HCT116 (cell line): ENCODE results near the gene ADGRV1. TPM values are rescaled to one million over a fixed set of nuclear protein-coding genes. Genes with fewer than 3 reads are reported as not detected.
A peak's percentile ranks its signal among the peaks of the same experiment; 100 is the strongest.

Source experiments
- ATAC-seq: fragments of 200-7000 bp; cut with Tn5 transposase; 2 replicates; pipeline ENCODE4 v1.9.1; 2020; ENCODE audit warnings: mild to moderate bottlenecking, moderate library complexity
- BruUV-seq: library from RNA; stranded (reverse); fragments of 400-500 nt; replicated peaks from 2 replicates; lab custom pipeline; 2021; lab: Mats Ljungman, UMichigan
- CTCF ChIA-PET: fragments of 300-600 bp; sonication (Branson Sonifier 250); formaldehyde crosslinking; loops from one replicate; lab custom pipeline; 2021; ENCODE audit warnings: antibody characterized with exemption; lab: Charles Lee
- POLR2A ChIA-PET: fragments of 300-600, 350-600 bp; sonication (Branson Sonifier 250); formaldehyde crosslinking; loops from one replicate; lab custom pipeline; 2021; ENCODE audit warnings: antibody characterized with exemption; lab: Charles Lee
- RAD21 ChIA-PET, 2 experiments: fragments of 300-600 bp; sonication (Branson Sonifier 250); formaldehyde crosslinking; loops; one replicate each; lab custom pipeline; 2023; ENCODE audit warnings: low total read pairs in 2 of 2; ENCODE audit not compliant: uncharacterized antibody in 2 of 2, unreplicated experiment in 2 of 2, low non-redundant PET in 1 of 2; lab: Charles Lee
- DNase-seq: peaks from one replicate; pipeline ENCODE4 v3.0.0-alpha.2; 2010; ENCODE audit warnings: low read depth, low spot score
- H2AFZ ChIP-seq: fragments of 200-600 bp; shearing (Covaris generic), sonication (generic); 2 replicates; pipeline ENCODE4 v1.6.1; 2017; ENCODE audit warnings: low read depth, mixed run types, mixed read lengths, antibody characterized with exemption, low read length; ENCODE audit not compliant: poor library complexity, severe bottlenecking
- H3K27ac ChIP-seq: 2 replicates; pipeline ENCODE4 v1.5.1; 2012; ENCODE audit warnings: low read depth, low read length
- H3K27me3 ChIP-seq: fragments of 200-600 bp; sonication (generic); 2 replicates; pipeline ENCODE4 v1.6.1; 2016; ENCODE audit warnings: mixed run types, low read length, mixed read lengths; ENCODE audit not compliant: insufficient read depth
- H3K36me3 ChIP-seq, 2 experiments: fragments of 200-500 bp in 1 of 2; fragments of 200-600 bp in 1 of 2; sonication (Bioruptor generic) in 1 of 2; sonication (generic) in 1 of 2; 2 replicates each; pipeline versions ENCODE4 v1.5.1 to v1.6.1; 2014 to 2016; ENCODE audit warnings: low read length in 2 of 2, inconsistent platforms in 1 of 2, mixed read lengths in 1 of 2, mixed run types in 1 of 2; ENCODE audit not compliant: insufficient read depth in 2 of 2, control insufficient read depth in 1 of 2
- H3K4me1 ChIP-seq, 2 experiments: fragments of 200-600 bp in 1 of 2; sonication (generic) in 1 of 2; 2 replicates each; pipeline versions ENCODE4 v1.5.1 to v1.6.1; 2012 to 2017; ENCODE audit warnings: low read length in 2 of 2, inconsistent platforms in 1 of 2, mild to moderate bottlenecking in 1 of 2, mixed read lengths in 1 of 2, mixed run types in 1 of 2, moderate library complexity in 1 of 2; ENCODE audit not compliant: insufficient read depth in 2 of 2, control insufficient read depth in 1 of 2
- H3K4me2 ChIP-seq: fragments of 200-600 bp; sonication (generic); 2 replicates; pipeline ENCODE4 v1.6.1; 2017; ENCODE audit warnings: mixed run types, low read length, mixed read lengths
- H3K4me3 ChIP-seq, 2 experiments: fragments of 200-600 bp in 1 of 2; sonication (generic) in 1 of 2; replicated peaks in 1 of 2; 2 replicates each; pipeline ENCODE4 v1.5.1; 2011 to 2016; ENCODE audit warnings: low read length in 2 of 2, control low read depth in 1 of 2, low read depth in 1 of 2, mild to moderate bottlenecking in 1 of 2, mixed read lengths in 1 of 2, mixed run types in 1 of 2
- H3K79me2 ChIP-seq: fragments of 200-600 bp; sonication (generic); 2 replicates; pipeline ENCODE4 v1.6.1; 2017; ENCODE audit warnings: mild to moderate bottlenecking, mixed run types, low read length, moderate library complexity, mixed read lengths; ENCODE audit not compliant: insufficient read depth
- H3K9ac ChIP-seq: fragments of 200-600 bp; sonication (generic); 2 replicates; pipeline ENCODE4 v1.6.1; 2016; ENCODE audit warnings: low read length, mixed read lengths
- H3K9me2 ChIP-seq: fragments of 200-600 bp; sonication (generic), shearing (Covaris generic); 2 replicates; pipeline ENCODE4 v1.6.1; 2017; ENCODE audit warnings: mixed run types, mild to moderate bottlenecking, moderate library complexity; ENCODE audit not compliant: insufficient read depth
- H3K9me3 ChIP-seq, 2 experiments: fragments of 200-500 bp in 1 of 2; fragments of 200-600 bp in 1 of 2; sonication (Bioruptor generic) in 1 of 2; sonication (generic) in 1 of 2; 2 replicates each; pipeline ENCODE4 v1.6.1; 2014 to 2017; ENCODE audit warnings: low read length in 2 of 2, mixed read lengths in 2 of 2, inconsistent platforms in 1 of 2, low read depth in 1 of 2, mild to moderate bottlenecking in 1 of 2, mixed run types in 1 of 2, moderate library complexity in 1 of 2; ENCODE audit not compliant: control insufficient read depth in 1 of 2, insufficient read depth in 1 of 2
- H4K20me1 ChIP-seq: fragments of 200-600 bp; sonication (generic), shearing (Covaris generic); 2 replicates; pipeline ENCODE4 v1.6.1; 2017; ENCODE audit warnings: mixed run types, mild to moderate bottlenecking, moderate library complexity; ENCODE audit not compliant: insufficient read depth
- EGR1 ChIP-seq: IDR thresholded peaks from 2 replicates; pipeline ENCODE4 v1.6.1; 2012; ENCODE audit warnings: low read depth
- FOSL1 ChIP-seq: IDR thresholded peaks from 2 replicates; pipeline ENCODE4 v1.6.1; 2012; ENCODE audit warnings: low read depth
- JUND ChIP-seq: IDR thresholded peaks from 2 replicates; pipeline ENCODE4 v1.6.1; 2012
- RAD21 ChIP-seq: IDR thresholded peaks from 2 replicates; pipeline ENCODE4 v1.6.1; 2012; ENCODE audit warnings: low read depth, mild to moderate bottlenecking
- SP1 ChIP-seq: IDR thresholded peaks from 2 replicates; pipeline ENCODE4 v1.6.1; 2012; ENCODE audit warnings: low read depth
- SRF ChIP-seq: IDR thresholded peaks from 2 replicates; pipeline ENCODE4 v1.6.1; 2012; ENCODE audit warnings: low read depth
- ZFX ChIP-seq: fragments of 450-650 bp; IDR thresholded peaks from 2 replicates; pipeline ENCODE4 v1.6.1; 2017
- intact Hi-C: fragments of 100-400 bp; cut with micrococcal nuclease; formaldehyde crosslinking; loops from 2 replicates; pipeline ENCODE4 v1.10.0; 2022
- total RNA-seq: library from RNA; stranded (reverse); gene quantifications from one replicate; pipeline ENCODE4 v1.2.1, GENCODE V29; 2021; ENCODE audit not compliant: unreplicated experiment
- TF ChIP-seq, protein P1 (sequence below): IDR thresholded peaks from 2 replicates; pipeline ENCODE4 v1.6.1; 2012
- TF ChIP-seq, protein P2 (sequence below): IDR thresholded peaks from 2 replicates; pipeline ENCODE4 v1.6.1; 2012; ENCODE audit warnings: low read depth
- TF ChIP-seq, protein P3 (sequence below), 3 experiments: fragments of 200-600 bp in 1 of 3; sonication (generic) in 1 of 3; IDR thresholded peaks in 2 of 3; conservative IDR thresholded peaks in 1 of 3; 2 replicates each; pipeline ENCODE4 v1.5.1; 2012 to 2017; ENCODE audit warnings: low read depth in 2 of 3, low read length in 2 of 3, antibody characterized with exemption in 1 of 3, borderline replicate concordance in 1 of 3, control low read depth in 1 of 3, mild to moderate bottlenecking in 1 of 3, mixed read lengths in 1 of 3, mixed run types in 1 of 3, moderate library complexity in 1 of 3; ENCODE audit not compliant: insufficient read depth in 1 of 3

The ADGRV1 gene
- total RNA-seq, 1 experiment from 2014 or later, result 6.0 TPM

DNA sequence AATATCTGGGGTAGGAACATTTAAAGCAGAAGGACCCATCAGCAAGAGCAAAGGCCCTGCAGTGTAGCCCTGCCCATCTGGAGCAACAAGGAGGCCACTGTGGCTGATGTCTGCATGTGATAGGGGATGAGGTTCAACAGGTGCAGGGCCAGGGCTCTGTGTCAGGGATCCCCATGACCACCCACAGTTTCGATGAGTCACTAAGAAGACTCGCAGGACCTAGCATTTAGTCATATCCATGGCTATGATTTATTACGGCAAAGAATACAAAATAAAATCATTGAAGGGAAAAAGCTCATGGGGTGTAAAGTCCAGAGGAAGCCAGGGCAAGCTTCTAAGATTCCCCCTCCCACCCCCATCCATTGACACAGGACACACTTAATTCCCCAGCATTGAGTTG lies 188.6 kb downstream of the ADGRV1 start:
- H3K9ac ChIP-seq, result no peak overlapping the region
- no peak overlapping the region for H2AFZ ChIP-seq

DNA sequence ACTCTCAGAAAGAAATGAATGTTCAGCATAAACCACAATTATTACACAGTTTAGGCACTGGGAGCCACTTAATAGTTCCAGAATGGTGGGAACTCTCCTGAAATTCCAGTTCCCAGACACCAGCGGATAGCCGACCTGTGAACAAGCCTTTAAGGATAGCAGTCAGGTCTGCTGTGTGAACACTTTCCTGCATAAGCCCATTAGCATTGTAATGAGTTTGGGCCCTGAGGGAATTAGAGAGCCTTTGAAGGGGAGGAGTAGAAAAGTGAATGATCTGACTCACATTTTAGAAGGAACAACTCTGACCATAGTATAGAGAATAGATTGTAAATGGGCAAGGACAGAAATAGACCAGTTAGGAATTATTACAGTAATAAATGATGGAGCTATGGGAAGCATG lies 189.1 kb downstream of the ADGRV1 start:
- no peak overlapping the region for H3K9ac ChIP-seq
- intact Hi-C loops, result no loop called here
- POLR2A ChIA-PET, result no interaction called here

More for the DNA sequence above, 188.6 kb downstream of the ADGRV1 start:
- RAD21 ChIA-PET, result no interaction called here
- POLR2A ChIA-PET, result no interaction called here
- no peaks in the 10 kb centered on the region for H3K9me3 ChIP-seq
- no peak overlapping the region for H3K4me3 ChIP-seq
- peaks cover 0 to 12% of the 10 kb centered on the region in 2 experiments; a peak in 2 of 4 replicates for H3K4me1 ChIP-seq
- no peaks in the 10 kb centered on the region for H3K27me3 ChIP-seq
- no peaks in the 10 kb centered on the region for H3K36me3 ChIP-seq
- CTCF ChIA-PET, result no interaction called here
- ATAC-seq (peak; percentile 77), DNase-seq (peak; percentile 6)
- H3K27ac ChIP-seq, result no peak overlapping the region
- no TSS peak for BruUV-seq
- no peak for TF ChIP-seq ZFX
- TF ChIP-seq FOSL1, result 0 out of 2 replicates have a peak, but pooled peaks have one; percentile 21
- intact Hi-C loops, result no loop called here
- H4K20me1 ChIP-seq, result no peaks in the 10 kb centered on the region
- no peaks in the 10 kb centered on the region for H3K9me2 ChIP-seq
- H3K79me2 ChIP-seq, result no peaks in the 10 kb centered on the region
- H3K4me2 ChIP-seq, result peak overlapping the region; percentile 34

More for the DNA sequence above, 189.1 kb downstream of the ADGRV1 start:
- Histone ChIP-seq H3K27me3 (no peaks in the 10 kb centered on the region), H3K4me1 (peaks cover 0 to 12% of the 10 kb centered on the region in 2 experiments; a peak in 2 of 4 replicates), H4K20me1 (no peaks in the 10 kb centered on the region), H2AFZ (no peak overlapping the region), H3K79me2 (no peaks in the 10 kb centered on the region), H3K4me2 (peak overlapping the region; percentile 34), H3K27ac (no peak overlapping the region), H3K9me2 (no peaks in the 10 kb centered on the region), H3K9me3 (no peaks in the 10 kb centered on the region), H3K4me3 (no peak overlapping the region), H3K36me3 (no peaks in the 10 kb centered on the region)
- BruUV-seq, result no TSS peak
- TF ChIP-seq SRF, result no peak
- TF ChIP-seq, protein P1, sequence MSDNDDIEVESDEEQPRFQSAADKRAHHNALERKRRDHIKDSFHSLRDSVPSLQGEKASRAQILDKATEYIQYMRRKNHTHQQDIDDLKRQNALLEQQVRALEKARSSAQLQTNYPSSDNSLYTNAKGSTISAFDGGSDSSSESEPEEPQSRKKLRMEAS, result no peak
- no peak for TF ChIP-seq SP1
- TF ChIP-seq, protein P2, sequence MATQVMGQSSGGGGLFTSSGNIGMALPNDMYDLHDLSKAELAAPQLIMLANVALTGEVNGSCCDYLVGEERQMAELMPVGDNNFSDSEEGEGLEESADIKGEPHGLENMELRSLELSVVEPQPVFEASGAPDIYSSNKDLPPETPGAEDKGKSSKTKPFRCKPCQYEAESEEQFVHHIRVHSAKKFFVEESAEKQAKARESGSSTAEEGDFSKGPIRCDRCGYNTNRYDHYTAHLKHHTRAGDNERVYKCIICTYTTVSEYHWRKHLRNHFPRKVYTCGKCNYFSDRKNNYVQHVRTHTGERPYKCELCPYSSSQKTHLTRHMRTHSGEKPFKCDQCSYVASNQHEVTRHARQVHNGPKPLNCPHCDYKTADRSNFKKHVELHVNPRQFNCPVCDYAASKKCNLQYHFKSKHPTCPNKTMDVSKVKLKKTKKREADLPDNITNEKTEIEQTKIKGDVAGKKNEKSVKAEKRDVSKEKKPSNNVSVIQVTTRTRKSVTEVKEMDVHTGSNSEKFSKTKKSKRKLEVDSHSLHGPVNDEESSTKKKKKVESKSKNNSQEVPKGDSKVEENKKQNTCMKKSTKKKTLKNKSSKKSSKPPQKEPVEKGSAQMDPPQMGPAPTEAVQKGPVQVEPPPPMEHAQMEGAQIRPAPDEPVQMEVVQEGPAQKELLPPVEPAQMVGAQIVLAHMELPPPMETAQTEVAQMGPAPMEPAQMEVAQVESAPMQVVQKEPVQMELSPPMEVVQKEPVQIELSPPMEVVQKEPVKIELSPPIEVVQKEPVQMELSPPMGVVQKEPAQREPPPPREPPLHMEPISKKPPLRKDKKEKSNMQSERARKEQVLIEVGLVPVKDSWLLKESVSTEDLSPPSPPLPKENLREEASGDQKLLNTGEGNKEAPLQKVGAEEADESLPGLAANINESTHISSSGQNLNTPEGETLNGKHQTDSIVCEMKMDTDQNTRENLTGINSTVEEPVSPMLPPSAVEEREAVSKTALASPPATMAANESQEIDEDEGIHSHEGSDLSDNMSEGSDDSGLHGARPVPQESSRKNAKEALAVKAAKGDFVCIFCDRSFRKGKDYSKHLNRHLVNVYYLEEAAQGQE, result no peak
- TF ChIP-seq RAD21, result no peak
- no peak for TF ChIP-seq EGR1
- TF ChIP-seq, protein P3, sequence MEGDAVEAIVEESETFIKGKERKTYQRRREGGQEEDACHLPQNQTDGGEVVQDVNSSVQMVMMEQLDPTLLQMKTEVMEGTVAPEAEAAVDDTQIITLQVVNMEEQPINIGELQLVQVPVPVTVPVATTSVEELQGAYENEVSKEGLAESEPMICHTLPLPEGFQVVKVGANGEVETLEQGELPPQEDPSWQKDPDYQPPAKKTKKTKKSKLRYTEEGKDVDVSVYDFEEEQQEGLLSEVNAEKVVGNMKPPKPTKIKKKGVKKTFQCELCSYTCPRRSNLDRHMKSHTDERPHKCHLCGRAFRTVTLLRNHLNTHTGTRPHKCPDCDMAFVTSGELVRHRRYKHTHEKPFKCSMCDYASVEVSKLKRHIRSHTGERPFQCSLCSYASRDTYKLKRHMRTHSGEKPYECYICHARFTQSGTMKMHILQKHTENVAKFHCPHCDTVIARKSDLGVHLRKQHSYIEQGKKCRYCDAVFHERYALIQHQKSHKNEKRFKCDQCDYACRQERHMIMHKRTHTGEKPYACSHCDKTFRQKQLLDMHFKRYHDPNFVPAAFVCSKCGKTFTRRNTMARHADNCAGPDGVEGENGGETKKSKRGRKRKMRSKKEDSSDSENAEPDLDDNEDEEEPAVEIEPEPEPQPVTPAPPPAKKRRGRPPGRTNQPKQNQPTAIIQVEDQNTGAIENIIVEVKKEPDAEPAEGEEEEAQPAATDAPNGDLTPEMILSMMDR (IDR thresholded peaks at IDR 0.05 in 2 of 3, conservative IDR thresholded peaks at IDR 0.05 in 1 of 3; ENCODE audit: borderline replicate concordance in 1 of 3, insufficient read depth in 1 of 3, low read depth in 2 of 3, low read length in 2 of 3), result no peak
- no peak for TF ChIP-seq JUND
- DNase-seq, result no peak
- ATAC-seq, result peak; percentile 20; the same call in 1 of the 2 replicates
- RAD21 ChIA-PET, result no interaction called here
- CTCF ChIA-PET, result no interaction called here
